ENCODE measurements around the gene RERE.

DNA sequence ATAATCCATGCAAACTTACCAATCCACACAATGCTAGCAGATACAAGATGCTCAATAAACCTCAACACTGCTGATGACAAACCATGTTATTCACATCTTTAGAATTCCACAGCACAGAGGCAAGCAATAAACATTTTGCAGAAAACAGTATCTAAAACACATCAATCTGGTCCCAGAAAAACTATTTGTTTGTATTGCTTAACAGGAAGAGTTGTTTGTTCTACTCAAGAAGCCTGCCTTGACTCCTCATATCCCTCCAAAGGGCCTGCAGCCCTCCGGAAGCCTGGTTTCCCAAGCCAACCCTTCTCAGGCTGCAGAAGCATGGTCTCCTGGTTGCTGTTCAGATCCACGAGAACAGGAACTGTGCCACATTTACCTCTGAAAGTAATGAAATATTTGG is 139.7 kb downstream of the RERE start:
- no peak for TF ChIP-seq POLR2A (IDR thresholded peaks at IDR 0.05; ENCODE audit: borderline replicate concordance, extremely low read depth, insufficient read depth, insufficient read length)
- TF ChIP-seq, protein P1, sequence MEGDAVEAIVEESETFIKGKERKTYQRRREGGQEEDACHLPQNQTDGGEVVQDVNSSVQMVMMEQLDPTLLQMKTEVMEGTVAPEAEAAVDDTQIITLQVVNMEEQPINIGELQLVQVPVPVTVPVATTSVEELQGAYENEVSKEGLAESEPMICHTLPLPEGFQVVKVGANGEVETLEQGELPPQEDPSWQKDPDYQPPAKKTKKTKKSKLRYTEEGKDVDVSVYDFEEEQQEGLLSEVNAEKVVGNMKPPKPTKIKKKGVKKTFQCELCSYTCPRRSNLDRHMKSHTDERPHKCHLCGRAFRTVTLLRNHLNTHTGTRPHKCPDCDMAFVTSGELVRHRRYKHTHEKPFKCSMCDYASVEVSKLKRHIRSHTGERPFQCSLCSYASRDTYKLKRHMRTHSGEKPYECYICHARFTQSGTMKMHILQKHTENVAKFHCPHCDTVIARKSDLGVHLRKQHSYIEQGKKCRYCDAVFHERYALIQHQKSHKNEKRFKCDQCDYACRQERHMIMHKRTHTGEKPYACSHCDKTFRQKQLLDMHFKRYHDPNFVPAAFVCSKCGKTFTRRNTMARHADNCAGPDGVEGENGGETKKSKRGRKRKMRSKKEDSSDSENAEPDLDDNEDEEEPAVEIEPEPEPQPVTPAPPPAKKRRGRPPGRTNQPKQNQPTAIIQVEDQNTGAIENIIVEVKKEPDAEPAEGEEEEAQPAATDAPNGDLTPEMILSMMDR (IDR thresholded peaks at IDR 0.05 in 2 of 3, conservative IDR thresholded peaks at IDR 0.05 in 1 of 3; ENCODE audit: borderline replicate concordance in 1 of 3, insufficient read depth in 1 of 3, low read depth in 2 of 3, low read length in 2 of 3), result no peak
- TF ChIP-seq SP1 (IDR thresholded peaks at IDR 0.05; ENCODE audit: low read depth), result no peak
- no peak for TF ChIP-seq ZNF274 (IDR thresholded peaks at IDR 0.05; ENCODE audit: low read depth, low read length)
- no peak for TF ChIP-seq POLR2AphosphoS5 (IDR thresholded peaks at IDR 0.05; ENCODE audit: low read depth, low read length)
- TF ChIP-seq, protein P2, sequence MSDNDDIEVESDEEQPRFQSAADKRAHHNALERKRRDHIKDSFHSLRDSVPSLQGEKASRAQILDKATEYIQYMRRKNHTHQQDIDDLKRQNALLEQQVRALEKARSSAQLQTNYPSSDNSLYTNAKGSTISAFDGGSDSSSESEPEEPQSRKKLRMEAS (IDR thresholded peaks at IDR 0.05), result no peak
- TF ChIP-seq EZH2phosphoT487 (IDR thresholded peaks at IDR 0.05; ENCODE audit: borderline replicate concordance), result no peak
- no peak for TF ChIP-seq EZH2 (IDR thresholded peaks at IDR 0.05)
- TF ChIP-seq, protein P3, sequence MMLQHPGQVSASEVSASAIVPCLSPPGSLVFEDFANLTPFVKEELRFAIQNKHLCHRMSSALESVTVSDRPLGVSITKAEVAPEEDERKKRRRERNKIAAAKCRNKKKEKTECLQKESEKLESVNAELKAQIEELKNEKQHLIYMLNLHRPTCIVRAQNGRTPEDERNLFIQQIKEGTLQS (IDR thresholded peaks at IDR 0.05), result no peak
- TF ChIP-seq SIN3A (IDR thresholded peaks at IDR 0.05; ENCODE audit: low read depth), result no peak
